ENCODE measurements around the gene NEAT1.

NEAT1 gene

GRCh38 chr11:65390099-65390941, 32.3 kb upstream of the NEAT1 start:
- no peak for DNase-seq

- peak; percentile 25 for DNase-seq
Measured at GRCh38 chr11:65390996-65391395, 31.6 kb upstream of the NEAT1 start.

GRCh38 chr11:65392186-65392829, 30.3 kb upstream of the NEAT1 start:
- DNase-seq: no peak

- no peak for DNase-seq
Measured at GRCh38 chr11:65392899-65393298, 29.7 kb upstream of the NEAT1 start.

GRCh38 chr11:65393513-65394079, 29.0 kb upstream of the NEAT1 start:
- no peak for DNase-seq

- DNase-seq: no peak
Measured at GRCh38 chr11:65394125-65394536, 28.5 kb upstream of the NEAT1 start.

- DNase-seq: no peak
Measured at GRCh38 chr11:65395961-65396530, 26.6 kb upstream of the NEAT1 start.

- DNase-seq: no peak
Measured at GRCh38 chr11:65396769-65397745, 25.5 kb upstream of the NEAT1 start.

- no peak for DNase-seq
Measured at GRCh38 chr11:65398362-65398910, 24.2 kb upstream of the NEAT1 start.

GRCh38 chr11:65399249-65399648, 23.3 kb upstream of the NEAT1 start:
- no peak for DNase-seq

- DNase-seq: no peak
Measured at GRCh38 chr11:65399845-65400244, 22.8 kb upstream of the NEAT1 start.

GRCh38 chr11:65400307-65401072, 22.1 kb upstream of the NEAT1 start:
- DNase-seq: no peak

- no peak for DNase-seq
Measured at GRCh38 chr11:65401073-65401802, 21.4 kb upstream of the NEAT1 start.

GRCh38 chr11:65401803-65402248, 20.8 kb upstream of the NEAT1 start:
- no peak for DNase-seq

- DNase-seq: no peak
Measured at GRCh38 chr11:65402790-65403189, 19.8 kb upstream of the NEAT1 start.

GRCh38 chr11:65403607-65404121, 18.9 kb upstream of the NEAT1 start:
- no peak for DNase-seq

- DNase-seq: no peak
Measured at GRCh38 chr11:65404210-65404609, 18.4 kb upstream of the NEAT1 start.

- no peak for DNase-seq
Measured at GRCh38 chr11:65404638-65405339, 17.8 kb upstream of the NEAT1 start.

- DNase-seq: no peak
Measured at GRCh38 chr11:65410936-65411680, 11.5 kb upstream of the NEAT1 start.
